ENCODE results near the gene RNF207. TPM values are rescaled to one million over a fixed set of nuclear protein-coding genes. Genes with fewer than 3 reads are reported as not detected.

The RNF207 gene
- total and polyA plus RNA-seq, 4 donors: 8.0 to 14.4 (median 12.3) TPM

DNA sequence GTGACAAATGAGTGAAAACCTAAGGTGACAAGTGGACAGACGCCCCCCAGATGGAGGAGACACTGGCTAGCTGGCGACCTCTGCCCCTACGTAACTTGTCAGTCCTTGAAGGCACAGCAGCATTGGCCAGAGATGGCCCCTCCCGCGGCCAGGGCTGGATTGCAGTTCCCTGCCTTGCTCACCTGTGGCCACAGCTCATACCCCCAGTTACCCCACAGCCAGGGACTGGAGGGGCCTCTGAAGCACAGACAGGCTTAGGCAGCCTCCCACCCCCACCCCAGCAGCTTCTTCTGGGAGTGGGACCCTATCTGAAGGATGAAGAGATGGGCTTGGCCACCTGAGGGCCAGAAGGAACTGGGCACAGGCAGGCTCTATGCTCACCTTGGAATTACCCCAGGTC, 41.7 kb downstream of the RNF207 start:
- no peak overlapping the region for H3K9ac ChIP-seq (ENCODE audit: insufficient read depth in 1 of 2, low read length in 2 of 2)
- no peak overlapping the region for H3K27ac ChIP-seq (ENCODE audit: low read depth in 1 of 2, low read length in 1 of 2)
- 67 to 80% methylated on average over 5 of the region's 5 CpGs for WGBS, 2 donors
- DNase-seq: no peak
- H3K4me3 ChIP-seq: no peak overlapping the region
- H3K36me3 ChIP-seq (ENCODE audit: control insufficient read depth in 4 of 4, insufficient read depth in 4 of 4, low read length in 4 of 4): peaks cover 0 to 3% (median 0%) of the 10 kb centered on the region in 4 donors
- no peaks in the 10 kb centered on the region for H3K9me3 ChIP-seq (ENCODE audit: control insufficient read depth in 4 of 4, insufficient read depth in 3 of 4, low read length in 3 of 4)
- H3K27me3 ChIP-seq (ENCODE audit: control insufficient read depth in 3 of 3, insufficient read depth in 3 of 3, low read length in 2 of 3): peaks cover 12 to 52% (median 26%) of the 10 kb centered on the region in 3 donors
- TF ChIP-seq, protein P1, sequence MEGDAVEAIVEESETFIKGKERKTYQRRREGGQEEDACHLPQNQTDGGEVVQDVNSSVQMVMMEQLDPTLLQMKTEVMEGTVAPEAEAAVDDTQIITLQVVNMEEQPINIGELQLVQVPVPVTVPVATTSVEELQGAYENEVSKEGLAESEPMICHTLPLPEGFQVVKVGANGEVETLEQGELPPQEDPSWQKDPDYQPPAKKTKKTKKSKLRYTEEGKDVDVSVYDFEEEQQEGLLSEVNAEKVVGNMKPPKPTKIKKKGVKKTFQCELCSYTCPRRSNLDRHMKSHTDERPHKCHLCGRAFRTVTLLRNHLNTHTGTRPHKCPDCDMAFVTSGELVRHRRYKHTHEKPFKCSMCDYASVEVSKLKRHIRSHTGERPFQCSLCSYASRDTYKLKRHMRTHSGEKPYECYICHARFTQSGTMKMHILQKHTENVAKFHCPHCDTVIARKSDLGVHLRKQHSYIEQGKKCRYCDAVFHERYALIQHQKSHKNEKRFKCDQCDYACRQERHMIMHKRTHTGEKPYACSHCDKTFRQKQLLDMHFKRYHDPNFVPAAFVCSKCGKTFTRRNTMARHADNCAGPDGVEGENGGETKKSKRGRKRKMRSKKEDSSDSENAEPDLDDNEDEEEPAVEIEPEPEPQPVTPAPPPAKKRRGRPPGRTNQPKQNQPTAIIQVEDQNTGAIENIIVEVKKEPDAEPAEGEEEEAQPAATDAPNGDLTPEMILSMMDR (IDR thresholded peaks at IDR 0.05; ENCODE audit: control extremely low read depth, extremely low read depth): no peak
- no peak for ATAC-seq (ENCODE audit: insufficient read depth, low FRiP score)
- H3K4me1 ChIP-seq (ENCODE audit: control insufficient read depth in 5 of 5, insufficient read depth in 5 of 5, low read length in 5 of 5): peaks cover 0 to 14% (median 0%) of the 10 kb centered on the region in 5 donors

DNA sequence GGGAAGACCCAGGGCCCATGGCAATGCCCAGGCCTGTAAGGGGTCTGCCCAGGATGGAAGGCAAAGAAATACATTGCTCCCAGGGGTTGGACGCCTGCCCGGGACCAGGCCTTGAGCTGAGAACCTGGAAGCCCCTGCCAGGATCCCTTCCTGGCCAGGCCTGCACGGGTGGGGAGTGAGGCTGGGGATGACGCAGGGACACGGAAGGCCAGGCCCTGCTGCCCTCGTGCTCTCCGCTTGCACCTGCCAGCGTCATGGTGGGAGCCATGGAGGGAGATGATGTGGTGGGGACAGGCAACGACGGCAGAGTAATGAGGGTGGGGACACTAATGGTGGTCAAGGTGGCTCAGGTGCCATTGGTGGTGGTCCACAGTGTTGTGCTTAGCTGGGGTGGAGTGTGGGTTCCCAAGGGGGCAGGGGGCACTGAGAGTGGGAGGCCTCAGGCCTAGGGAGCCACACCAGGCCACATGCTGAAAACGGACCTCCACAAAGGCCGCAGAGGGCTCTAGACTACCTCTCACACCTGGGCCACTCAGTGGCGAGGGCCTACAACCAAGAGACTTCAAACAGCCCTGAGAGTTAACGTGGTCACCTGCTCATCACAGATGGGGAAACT, 42.4 kb downstream of the RNF207 start:
- H3K36me3 ChIP-seq (ENCODE audit: control insufficient read depth in 4 of 4, insufficient read depth in 4 of 4, low read length in 4 of 4): peaks cover 0 to 7% (median 0%) of the 10 kb centered on the region in 4 donors
- H3K9me3 ChIP-seq (ENCODE audit: control insufficient read depth in 4 of 4, insufficient read depth in 3 of 4, low read length in 3 of 4): no peaks in the 10 kb centered on the region
- no peak for ATAC-seq (ENCODE audit: insufficient read depth, low FRiP score)
- no peak overlapping the region for H3K4me3 ChIP-seq
- H3K27ac ChIP-seq (ENCODE audit: low read depth in 1 of 2, low read length in 1 of 2): no peak overlapping the region
- peaks cover 12 to 47% (median 20%) of the 10 kb centered on the region in 3 donors for H3K27me3 ChIP-seq (ENCODE audit: control insufficient read depth in 3 of 3, insufficient read depth in 3 of 3, low read length in 2 of 3)
- no peak for DNase-seq
- peaks cover 0 to 14% (median 0%) of the 10 kb centered on the region in 5 donors for H3K4me1 ChIP-seq (ENCODE audit: control insufficient read depth in 5 of 5, insufficient read depth in 5 of 5, low read length in 5 of 5)
- TF ChIP-seq, protein P1 (IDR thresholded peaks at IDR 0.05; ENCODE audit: control extremely low read depth, extremely low read depth): no peak
- no peak overlapping the region for H3K9ac ChIP-seq (ENCODE audit: insufficient read depth in 1 of 2, low read length in 2 of 2)
- 80 to 85% methylated on average over 14 of the region's 14 CpGs for WGBS, 2 donors

DNA sequence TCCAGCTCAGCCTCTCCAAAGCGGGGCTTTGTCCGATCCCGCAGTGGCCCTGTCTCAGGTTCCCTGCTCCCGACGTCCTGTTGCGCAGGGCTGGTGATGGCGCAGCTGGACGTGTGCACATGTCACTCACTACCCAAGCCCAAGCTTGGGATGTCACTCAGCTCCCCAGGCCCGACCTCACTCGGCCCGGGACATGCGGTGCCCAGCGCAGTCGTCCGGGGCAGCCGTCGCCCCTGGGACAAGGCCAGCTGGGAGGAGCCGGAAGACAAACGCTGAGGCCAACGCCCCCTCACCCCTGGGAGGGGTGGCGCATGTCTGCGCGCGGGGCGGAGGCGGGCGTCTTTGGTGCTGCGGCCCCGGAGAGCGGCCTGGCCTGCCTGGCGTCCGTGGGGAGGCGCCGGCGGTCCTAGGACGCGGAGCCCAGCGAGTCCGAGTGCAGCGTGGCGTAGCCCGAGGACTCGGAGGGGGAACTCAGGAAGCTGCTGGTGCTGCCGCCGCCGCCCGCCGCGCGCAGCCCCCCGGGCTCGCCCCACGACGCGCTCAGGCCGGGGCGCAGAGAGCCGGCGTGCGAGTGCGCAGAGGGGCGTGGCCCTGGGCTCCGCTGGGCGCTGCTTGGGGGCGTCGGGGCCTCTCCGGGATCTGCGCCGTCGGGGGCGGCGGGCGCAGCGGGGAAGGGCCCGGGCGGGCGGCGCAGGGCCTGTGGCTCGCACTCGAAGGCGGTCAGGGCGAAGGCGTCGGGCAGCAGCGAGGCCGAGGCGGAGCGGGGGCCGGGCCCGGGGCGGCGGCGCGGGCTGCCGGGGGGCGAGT, 43.2 kb downstream of the RNF207 start:
- WGBS, 2 donors: 9% methylated on average over 64 to 96 of the region's 96 CpGs
- Histone ChIP-seq H3K27me3 (ENCODE audit: control insufficient read depth in 3 of 3, insufficient read depth in 3 of 3, low read length in 2 of 3) (peaks cover 11 to 38% (median 11%) of the 10 kb centered on the region in 3 donors), H3K36me3 (ENCODE audit: control insufficient read depth in 4 of 4, insufficient read depth in 4 of 4, low read length in 4 of 4) (peaks cover 0 to 7% (median 0%) of the 10 kb centered on the region in 4 donors), H3K4me1 (ENCODE audit: control insufficient read depth in 5 of 5, insufficient read depth in 5 of 5, low read length in 5 of 5) (peaks cover 0 to 14% (median 0%) of the 10 kb centered on the region in 5 donors), H3K4me3 (no peak overlapping the region), H3K9me3 (ENCODE audit: control insufficient read depth in 4 of 4, insufficient read depth in 3 of 4, low read length in 3 of 4) (peaks cover 0 to 5% (median 0%) of the 10 kb centered on the region in 4 donors), H3K27ac (ENCODE audit: low read depth in 1 of 2, low read length in 1 of 2) (no peak overlapping the region), H3K9ac (ENCODE audit: insufficient read depth in 1 of 2, low read length in 2 of 2) (no peak overlapping the region)
- TF ChIP-seq, protein P1 (IDR thresholded peaks at IDR 0.05; ENCODE audit: control extremely low read depth, extremely low read depth): no peak
- DNase-seq (peak; percentile 54 to 65 (median 61)), ATAC-seq (ENCODE audit: insufficient read depth, low FRiP score) (no peak)
